Measurements from ENCODE around the gene RBP7. TPM values are rescaled to one million over a fixed set of nuclear protein-coding genes. Genes with fewer than 3 reads are reported as not detected.

The RBP7 gene
- total RNA-seq, 1 experiment from 2014 or later = 11.7 TPM

- no peak for TF ChIP-seq CTCF (IDR thresholded peaks at IDR 0.05; ENCODE audit: insufficient read depth in 1 of 2, low read depth in 1 of 2, low read length in 1 of 2, severe bottlenecking in 1 of 2, unreplicated experiment in 1 of 2)
- no peak for DNase-seq
- no TSS peak for BruUV-seq (replicated peaks)
- H3K36me3 Mint-ChIP-seq (ENCODE audit: insufficient read depth, unreplicated experiment) = peaks cover 4% of the 10 kb centered on the region
- peaks cover 8% of the 10 kb centered on the region for H3K4me1 Mint-ChIP-seq (ENCODE audit: low read depth, unreplicated experiment)
- Histone ChIP-seq H3K27me3 (replicated peaks; ENCODE audit: control insufficient read depth, insufficient read depth, low read length) (no peaks in the 10 kb centered on the region), H3K9me3 (no peaks in the 10 kb centered on the region), H3K4me1 (peaks cover 4% of the 10 kb centered on the region; the same call in 1 of the 2 replicates), H3K4me3 (ENCODE audit: low read depth, low read length) (no peak overlapping the region), H3K36me3 (ENCODE audit: control insufficient read depth, insufficient read depth, low read length) (no peaks in the 10 kb centered on the region)
- H3K9me3 Mint-ChIP-seq (ENCODE audit: unreplicated experiment) = no peaks in the 10 kb centered on the region
- intact Hi-C loops (cut with micrococcal nuclease; ENCODE audit: unreplicated experiment) = no loop called here
- H3K27ac Mint-ChIP-seq (ENCODE audit: unreplicated experiment) = no peak overlapping the region
- POLR2A ChIA-PET = no interaction called here
- CTCF ChIA-PET = no interaction called here
- no peaks in the 10 kb centered on the region for H3K27me3 Mint-ChIP-seq (ENCODE audit: insufficient read depth, unreplicated experiment)
- no peak overlapping the region for H3K4me3 Mint-ChIP-seq (ENCODE audit: unreplicated experiment)
These were observed 64.2 kb downstream of the RBP7 start for GRCh38 chr1:10061276-10061675.

- CTCF ChIA-PET = no interaction called here
- Mint-ChIP-seq H3K4me3 (ENCODE audit: unreplicated experiment) (no peak overlapping the region), H3K9me3 (ENCODE audit: unreplicated experiment) (no peaks in the 10 kb centered on the region), H3K27me3 (ENCODE audit: insufficient read depth, unreplicated experiment) (no peaks in the 10 kb centered on the region), H3K27ac (ENCODE audit: unreplicated experiment) (no peak overlapping the region), H3K4me1 (ENCODE audit: low read depth, unreplicated experiment) (peaks cover 6% of the 10 kb centered on the region), H3K36me3 (ENCODE audit: insufficient read depth, unreplicated experiment) (peaks cover 4% of the 10 kb centered on the region)
- POLR2A ChIA-PET = no interaction called here
- intact Hi-C loops (cut with micrococcal nuclease; ENCODE audit: unreplicated experiment) = no loop called here
- DNase-seq = no peak
- Histone ChIP-seq H3K27me3 (replicated peaks; ENCODE audit: control insufficient read depth, insufficient read depth, low read length) (no peaks in the 10 kb centered on the region), H3K4me3 (ENCODE audit: low read depth, low read length) (no peak overlapping the region), H3K36me3 (ENCODE audit: control insufficient read depth, insufficient read depth, low read length) (no peaks in the 10 kb centered on the region), H3K4me1 (peaks cover 4% of the 10 kb centered on the region; the same call in 1 of the 2 replicates), H3K9me3 (no peaks in the 10 kb centered on the region)
- BruUV-seq (replicated peaks) = no TSS peak
- TF ChIP-seq CTCF (IDR thresholded peaks at IDR 0.05; ENCODE audit: insufficient read depth in 1 of 2, low read depth in 1 of 2, low read length in 1 of 2, severe bottlenecking in 1 of 2, unreplicated experiment in 1 of 2) = no peak
These were observed 66.8 kb downstream of the RBP7 start for GRCh38 chr1:10063878-10064277.

GRCh38 chr1:10064416-10065343 lies 67.7 kb downstream of the RBP7 start:
- Mint-ChIP-seq H3K36me3 (ENCODE audit: insufficient read depth, unreplicated experiment) (peaks cover 4% of the 10 kb centered on the region), H3K9me3 (ENCODE audit: unreplicated experiment) (no peaks in the 10 kb centered on the region), H3K4me3 (ENCODE audit: unreplicated experiment) (no peak overlapping the region), H3K27me3 (ENCODE audit: insufficient read depth, unreplicated experiment) (no peaks in the 10 kb centered on the region), H3K27ac (ENCODE audit: unreplicated experiment) (no peak overlapping the region), H3K4me1 (ENCODE audit: low read depth, unreplicated experiment) (peaks cover 6% of the 10 kb centered on the region)
- intact Hi-C loops (cut with micrococcal nuclease; ENCODE audit: unreplicated experiment) = no loop called here
- DNase-seq = no peak
- H3K27me3 ChIP-seq (replicated peaks; ENCODE audit: control insufficient read depth, insufficient read depth, low read length) = no peaks in the 10 kb centered on the region
- POLR2A ChIA-PET = no interaction called here
- no peak for TF ChIP-seq CTCF (IDR thresholded peaks at IDR 0.05; ENCODE audit: insufficient read depth in 1 of 2, low read depth in 1 of 2, low read length in 1 of 2, severe bottlenecking in 1 of 2, unreplicated experiment in 1 of 2)
- no peaks in the 10 kb centered on the region for H3K9me3 ChIP-seq
- H3K4me1 ChIP-seq = peaks cover 4% of the 10 kb centered on the region; the same call in 1 of the 2 replicates
- no peaks in the 10 kb centered on the region for H3K36me3 ChIP-seq (ENCODE audit: control insufficient read depth, insufficient read depth, low read length)
- BruUV-seq (replicated peaks) = no TSS peak
- H3K4me3 ChIP-seq (ENCODE audit: low read depth, low read length) = no peak overlapping the region
- CTCF ChIA-PET = no interaction called here

Data from Caco-2 (cell line).